Heart left ventricle (tissue), 16 donors: Measurements from ENCODE around the gene DGKB. TPM values are rescaled to one million over a fixed set of nuclear protein-coding genes. Genes with fewer than 3 reads are reported as not detected.

Experiments
- ATAC-seq, 4 donors: fragments of 200-7000 bp; cut with Tn5 transposase; one replicate each; pipeline ENCODE4 v1.9.1; 2020 to 2022; ENCODE audit warnings: moderate library complexity in 4 of 4, mild to moderate bottlenecking in 3 of 4, moderate number of reproducible peaks in 1 of 4
- DNase-seq, 5 donors: peaks; one replicate each; pipeline ENCODE4 v3.0.0-alpha.2; 2020
- H3K27ac ChIP-seq, 12 donors: fragments of 200-600 bp; sonication (generic) in 4 of 12; one replicate each; pipeline versions ENCODE4 v1.5.0 to v1.8.0; 2016 to 2022; ENCODE audit warnings: mild to moderate bottlenecking in 2 of 12
- H3K27me3 ChIP-seq, 9 donors: fragments of 200-600 bp; sonication (generic) in 2 of 9; one replicate each; pipeline versions ENCODE4 v1.5.1 to v1.8.0; 2016 to 2022; ENCODE audit warnings: mild to moderate bottlenecking in 3 of 9
- H3K36me3 ChIP-seq, 9 donors: fragments of 200-600 bp; sonication (generic) in 2 of 9; one replicate each; pipeline versions ENCODE4 v1.5.0 to v1.8.0; 2018 to 2022; ENCODE audit warnings: mild to moderate bottlenecking in 2 of 9
- H3K4me1 ChIP-seq, 12 donors: fragments of 200-600 bp; sonication (generic) in 4 of 12; one replicate each; pipeline versions ENCODE4 v1.5.0 to v1.8.0; 2016 to 2022; ENCODE audit warnings: mild to moderate bottlenecking in 3 of 12
- H3K4me3 ChIP-seq, 12 donors: fragments of 200-600 bp; sonication (generic) in 4 of 12; one replicate each; pipeline versions ENCODE4 v1.5.0 to v1.8.0; 2017 to 2022; ENCODE audit warnings: mild to moderate bottlenecking in 9 of 12, moderate library complexity in 4 of 12
- H3K9me3 ChIP-seq, 12 donors: fragments of 200-600 bp; sonication (generic) in 4 of 12; one replicate each; pipeline versions ENCODE4 v1.5.0 to v1.8.0; 2016 to 2022; ENCODE audit warnings: mild to moderate bottlenecking in 1 of 12
- CTCF ChIP-seq, 12 donors: fragments of 200-600 bp; sonication (generic) in 4 of 12; IDR thresholded peaks; one replicate each; pipeline versions ENCODE4 v1.5.0 to v1.8.0; 2018 to 2022; ENCODE audit warnings: antibody characterized with exemption in 12 of 12, mild to moderate bottlenecking in 5 of 12
- POLR2A ChIP-seq, 2 donors: fragments of 450-650 bp; IDR thresholded peaks; one replicate each; pipeline ENCODE4 v1.6.1; 2017; ENCODE audit warnings: antibody characterized with exemption in 2 of 2, mild to moderate bottlenecking in 2 of 2, moderate library complexity in 2 of 2
- WGBS, 4 donors: extraction: QIAGEN DNeasy Blood & Tissue Kit in 2 of 4; methylation state at CpG; one replicate each; pipeline versions ENCODE4 v1.1.5 to v1.1.7; 2013 to 2018; 5-methylcytosine and 5-hydroxymethylcytosine counted together
- intact Hi-C, 10 donors: fragments of 100-400 bp; cut with DNase I; formaldehyde crosslinking; loops; one replicate each; pipeline versions ENCODE4 v1.11.1 to v1.14.2; 2022
- polyA plus RNA-seq, 2 donors: library from polyadenylated mRNA; stranded (reverse); fragments of 200-250 nt; gene quantifications; one replicate each; pipeline ENCODE4 v1.2.3, GENCODE V29; 2013
- total RNA-seq, 9 donors: library from RNA; depleted of rRNA in 2 of 9; stranded (reverse); fragments of >200 nt in 2 of 9; fragmentation: NEBNext Ultra II Directional in 3 of 9; extraction: Animal tissue kit (Norgen Biotek cat#: 25700) in 3 of 9; gene quantifications; one replicate each; pipeline versions ENCODE4 v1.1.0 to v1.2.4, GENCODE V29; 2016 to 2023
- donor health status: ischemic (EF 13 %, LVEDD 7.1; RV severe dilation, severe dysfunction).
- donor health status: healthy with polysubstance abuse.
- donor health status: DM: no; HTN: yes; CAD: no.
- donor health status: DM: no; HTN: no; CAD: no.
- donor health status: ischemic (EF 25% LVEDD 6.9; RV normal size, moderate dysfunction).
- donor health status: ischemic (EF 25% LVEDD 5.7; RV mildly dilated, moderate dysfunction).
- donor health status: healthy.
- donor health status: DM: yes; HTN: yes; CAD: no.
- donor health status: ischemic (EF 35%, LVEDD 5.7; RV mildly dilated, moderate dysfunction).
- donor health status: nonischemic (EF 11% LVEDD 7.7; RV severe dilation, severe dysfunction).
- donor health status: DM: yes; HTN: yes; CAD: no.
- donor health status: PGD.
- donor health status: ischemic (EF 29% LVEDD 5.4; RV normal size, mild dysfunction).
- donor health status: nonischemic (EF 23%, LVEDD 6.1; RV moderate dilation, normal function).

Gene DGKB
- total and polyA plus RNA-seq, 11 donors, result 0.08 to 1.6 (median 0.47) TPM; not detected in 1

- 54 to 67% (median 60%) methylated on average over 3 of the region's 3 CpGs for WGBS, 4 donors
- ATAC-seq, result no peak
- Histone ChIP-seq H3K4me1 (peaks cover 0 to 6% (median 0%) of the 10 kb centered on the region in 12 donors), H3K27ac (no peak overlapping the region), H3K36me3 (no peaks in the 10 kb centered on the region), H3K27me3 (no peaks in the 10 kb centered on the region), H3K4me3 (peak overlapping the region in 1 of 12 donors; percentile 4), H3K9me3 (no peaks in the 10 kb centered on the region)
- DNase-seq, result no peak
- TF ChIP-seq CTCF (IDR thresholded peaks at IDR 0.05) (no peak), POLR2A (IDR thresholded peaks at IDR 0.05) (no peak)
- intact Hi-C loops, result no loop called here
Observed at GRCh38 chr7:14899030-14899429, 3.5 kb downstream of the DGKB start.

GRCh38 chr7:14896461-14896860 lies 6.1 kb downstream of the DGKB start:
- Histone ChIP-seq H3K4me1 (no peaks in the 10 kb centered on the region), H3K27ac (no peak overlapping the region), H3K4me3 (no peak overlapping the region), H3K36me3 (no peaks in the 10 kb centered on the region), H3K27me3 (no peaks in the 10 kb centered on the region), H3K9me3 (no peaks in the 10 kb centered on the region)
- ATAC-seq, result no peak
- intact Hi-C loops, result no loop called here
- 91 to 95% (median 91%) methylated on average over 2 of the region's 2 CpGs for WGBS, 4 donors
- TF ChIP-seq POLR2A (IDR thresholded peaks at IDR 0.05), result no peak
- TF ChIP-seq CTCF (IDR thresholded peaks at IDR 0.05), result no peak
- no peak for DNase-seq

DNA sequence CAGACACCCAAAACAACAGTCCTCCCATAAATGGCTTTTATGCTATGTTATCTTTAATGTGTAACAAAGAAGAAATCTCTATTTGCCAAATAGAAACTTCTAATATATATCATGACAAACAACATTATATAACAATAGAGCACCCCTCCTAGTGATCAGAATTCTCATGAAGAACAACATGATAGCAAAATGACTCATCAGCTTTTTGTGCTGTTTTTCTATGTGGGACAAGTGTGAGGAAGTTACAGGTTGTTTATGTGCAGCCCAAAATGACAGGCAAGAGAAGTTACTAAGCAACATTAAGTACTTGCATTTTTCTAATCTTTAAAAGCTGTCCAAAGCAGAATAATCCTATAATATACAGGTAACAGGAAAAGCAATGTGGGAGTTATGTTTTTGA lies 7.7 kb downstream of the DGKB start:
- no peaks in the 10 kb centered on the region for H3K4me1 ChIP-seq
- ATAC-seq (no peak), DNase-seq (no peak)
- no peak for TF ChIP-seq POLR2A (IDR thresholded peaks at IDR 0.05)
- no peak for TF ChIP-seq CTCF (IDR thresholded peaks at IDR 0.05)
- no peaks in the 10 kb centered on the region for H3K36me3 ChIP-seq
- no peak overlapping the region for H3K27ac ChIP-seq
- H3K27me3 ChIP-seq, result no peaks in the 10 kb centered on the region
- intact Hi-C loops, result no loop called here
- no peak overlapping the region for H3K4me3 ChIP-seq
- H3K9me3 ChIP-seq, result no peaks in the 10 kb centered on the region

DNA sequence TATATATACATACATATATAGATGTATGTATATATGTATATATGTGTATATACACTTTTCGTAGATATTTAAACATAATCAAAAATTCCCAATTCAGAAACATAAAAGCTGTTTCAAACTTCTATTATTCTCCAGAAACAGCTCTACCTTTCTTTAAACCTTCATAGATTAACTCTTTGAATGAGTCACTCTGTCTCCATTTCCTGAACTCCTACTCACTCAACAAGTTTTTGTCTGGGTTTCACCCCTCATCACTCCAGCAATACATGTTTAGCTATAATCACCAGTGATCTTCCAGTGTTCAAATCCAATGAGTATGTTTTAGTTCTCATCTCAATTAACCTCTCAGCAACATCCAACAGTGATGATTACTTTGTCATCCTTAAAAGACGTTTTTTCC lies 9.6 kb downstream of the DGKB start:
- TF ChIP-seq POLR2A (IDR thresholded peaks at IDR 0.05) (no peak), CTCF (IDR thresholded peaks at IDR 0.05) (no peak)
- ATAC-seq, result no peak
- intact Hi-C loops, result no loop called here
- no peak for DNase-seq
- Histone ChIP-seq H3K27me3 (no peaks in the 10 kb centered on the region), H3K4me3 (no peak overlapping the region), H3K36me3 (no peaks in the 10 kb centered on the region), H3K27ac (no peak overlapping the region), H3K9me3 (no peaks in the 10 kb centered on the region), H3K4me1 (no peaks in the 10 kb centered on the region)
- 68 to 77% (median 73%) methylated on average over 2 of the region's 2 CpGs for WGBS, 4 donors
